Measurements from ENCODE around the gene HTR1D.

GRCh38 chr1:23217421-23218115 is at the start of gene HTR1D:
- TF ChIP-seq CTCF (IDR thresholded peaks at IDR 0.05), result no peak
- TF ChIP-seq PHF8 (IDR thresholded peaks at IDR 0.05; ENCODE audit: borderline replicate concordance, low read depth), result 0 out of 2 replicates have a peak, but pooled peaks have one; percentile 15
- TF ChIP-seq HDAC2 (IDR thresholded peaks at IDR 0.05), result no peak
- no peak for TF ChIP-seq EP300 (IDR thresholded peaks at IDR 0.05)
- peak; percentile 21; the same call in 1 of the 2 replicates for TF ChIP-seq POLR2A (IDR thresholded peaks at IDR 0.05; ENCODE audit: low read length)
- no peak for TF ChIP-seq EHMT2 (IDR thresholded peaks at IDR 0.05; ENCODE audit: low read depth)
